NT2/D1 (cell line): ENCODE data around the gene RTL10.

Experiments
- DNase-seq: peaks from one replicate; pipeline ENCODE4 v3.0.0-alpha.2; 2011; ENCODE audit warnings: low read depth, low spot score
- H3K27me3 ChIP-seq: 2 replicates; pipeline ENCODE4 v1.6.0; 2011; ENCODE audit warnings: mild to moderate bottlenecking; ENCODE audit not compliant: insufficient read length, insufficient read depth
- H3K36me3 ChIP-seq: 2 replicates; pipeline ENCODE4 v1.6.1; 2011; ENCODE audit warnings: mild to moderate bottlenecking, low read length, mixed read lengths; ENCODE audit not compliant: insufficient read depth, insufficient read length
- H3K4me1 ChIP-seq: 2 replicates; pipeline ENCODE4 v1.5.1; 2011; ENCODE audit not compliant: insufficient read depth, insufficient read length
- H3K4me3 ChIP-seq: 2 replicates; pipeline ENCODE4 v1.5.1; 2011; ENCODE audit warnings: low read depth; ENCODE audit not compliant: insufficient read length
- H3K9ac ChIP-seq: 2 replicates; pipeline ENCODE4 v1.6.0; 2011; ENCODE audit warnings: low read depth; ENCODE audit not compliant: insufficient read length
- H3K9me3 ChIP-seq: 2 replicates; pipeline ENCODE4 v1.5.1; 2011; ENCODE audit warnings: mild to moderate bottlenecking, low read length; ENCODE audit not compliant: insufficient read depth
- SUZ12 ChIP-seq: IDR thresholded peaks from 2 replicates; pipeline ENCODE4 v1.6.1; 2011; ENCODE audit not compliant: insufficient read length, insufficient read depth; ENCODE audit errors: extremely low read depth
- YY1 ChIP-seq: IDR thresholded peaks from 2 replicates; pipeline ENCODE4 v1.6.1; 2011; ENCODE audit not compliant: insufficient read length, insufficient read depth
- ZNF274 ChIP-seq: IDR thresholded peaks from 2 replicates; pipeline ENCODE4 v1.6.1; 2011; ENCODE audit warnings: mild to moderate bottlenecking, low read depth, low read length

RTL10 gene

GRCh38 chr22:19847345-19847632, 7.4 kb downstream of the RTL10 start:
- no peak for TF ChIP-seq ZNF274
- Histone ChIP-seq H3K4me1 (peaks cover 19% of the 10 kb centered on the region), H3K9ac (no peak overlapping the region), H3K9me3 (peaks cover 16% of the 10 kb centered on the region; the same call in 1 of the 2 replicates), H3K27me3 (no peaks in the 10 kb centered on the region), H3K4me3 (no peak overlapping the region), H3K36me3 (peaks cover 62% of the 10 kb centered on the region)
- DNase-seq: no peak

GRCh38 chr22:19846620-19847344, 7.9 kb downstream of the RTL10 start:
- no peak overlapping the region for H3K4me3 ChIP-seq
- peaks cover 57% of the 10 kb centered on the region for H3K36me3 ChIP-seq
- no peaks in the 10 kb centered on the region for H3K27me3 ChIP-seq
- H3K9ac ChIP-seq: no peak overlapping the region
- no peak for DNase-seq
- peaks cover 17% of the 10 kb centered on the region for H3K4me1 ChIP-seq
- TF ChIP-seq YY1 (no peak), SUZ12 (no peak), ZNF274 (no peak)
- H3K9me3 ChIP-seq: peaks cover 16% of the 10 kb centered on the region; the same call in 1 of the 2 replicates

- H3K9ac ChIP-seq: no peak overlapping the region
- peaks cover 13% of the 10 kb centered on the region for H3K4me1 ChIP-seq
- peaks cover 16% of the 10 kb centered on the region; the same call in 1 of the 2 replicates for H3K9me3 ChIP-seq
- DNase-seq: no peak
- TF ChIP-seq SUZ12 (no peak), ZNF274 (no peak), YY1 (no peak)
- H3K36me3 ChIP-seq: peaks cover 41% of the 10 kb centered on the region
- H3K27me3 ChIP-seq: no peaks in the 10 kb centered on the region
- no peak overlapping the region for H3K4me3 ChIP-seq
These were observed 9.5 kb downstream of the RTL10 start for GRCh38 chr22:19845054-19845722.

GRCh38 chr22:19844377-19845053, 10.2 kb downstream of the RTL10 start:
- Histone ChIP-seq H3K36me3 (peaks cover 34% of the 10 kb centered on the region), H3K27me3 (no peaks in the 10 kb centered on the region), H3K4me3 (no peak overlapping the region), H3K9ac (no peak overlapping the region), H3K4me1 (peaks cover 12% of the 10 kb centered on the region), H3K9me3 (peaks cover 16% of the 10 kb centered on the region; the same call in 1 of the 2 replicates)
- no peak for DNase-seq
- TF ChIP-seq YY1: no peak
- TF ChIP-seq SUZ12: no peak
- no peak for TF ChIP-seq ZNF274

- TF ChIP-seq ZNF274: no peak
- no peak for TF ChIP-seq SUZ12
- no peak for TF ChIP-seq YY1
- no peak overlapping the region for H3K4me3 ChIP-seq
- H3K27me3 ChIP-seq: no peaks in the 10 kb centered on the region
- H3K36me3 ChIP-seq: peaks cover 30% of the 10 kb centered on the region
- H3K4me1 ChIP-seq: peaks cover 12% of the 10 kb centered on the region
- no peak for DNase-seq
- H3K9me3 ChIP-seq: peaks cover 16% of the 10 kb centered on the region; the same call in 1 of the 2 replicates
- H3K9ac ChIP-seq: no peak overlapping the region
These were observed 10.8 kb downstream of the RTL10 start for GRCh38 chr22:19843857-19844376.

GRCh38 chr22:19843107-19843856, 11.4 kb downstream of the RTL10 start:
- peaks cover 12% of the 10 kb centered on the region for H3K4me1 ChIP-seq
- peaks cover 23% of the 10 kb centered on the region for H3K36me3 ChIP-seq
- H3K9ac ChIP-seq: no peak overlapping the region
- H3K27me3 ChIP-seq: no peaks in the 10 kb centered on the region
- H3K9me3 ChIP-seq: peaks cover 14% of the 10 kb centered on the region; the same call in 1 of the 2 replicates
- TF ChIP-seq ZNF274 (no peak), YY1 (no peak), SUZ12 (no peak)
- no peak for DNase-seq
- H3K4me3 ChIP-seq: no peak overlapping the region
